Effector CD8-positive, alpha-beta T cell (primary cell): Measurements from ENCODE around the gene PLXDC2.

Source experiments
- DNase-seq: peaks from one replicate; lab custom pipeline; 2025; lab: John Stamatoyannopoulos, UW

Gene PLXDC2

GRCh38 chr10:19911886-19912285 lies 95.7 kb downstream of the PLXDC2 start:
- no peak for DNase-seq

GRCh38 chr10:19913987-19914386 lies 97.8 kb downstream of the PLXDC2 start:
- DNase-seq: no peak

- DNase-seq: no peak
Measured at GRCh38 chr10:19915125-19915524, 98.9 kb downstream of the PLXDC2 start.

GRCh38 chr10:19915816-19916215 lies 99.6 kb downstream of the PLXDC2 start:
- no peak for DNase-seq

GRCh38 chr10:19917751-19918478 lies 101.7 kb downstream of the PLXDC2 start:
- DNase-seq: no peak

GRCh38 chr10:19918794-19919193 lies 102.6 kb downstream of the PLXDC2 start:
- DNase-seq: no peak

GRCh38 chr10:19919671-19920070 lies 103.4 kb downstream of the PLXDC2 start:
- no peak for DNase-seq

- DNase-seq: no peak
Measured at GRCh38 chr10:19920075-19920726, 104.0 kb downstream of the PLXDC2 start.

GRCh38 chr10:19921300-19922140 lies 105.3 kb downstream of the PLXDC2 start:
- DNase-seq: no peak

- no peak for DNase-seq
Measured at GRCh38 chr10:19922236-19922963, 106.2 kb downstream of the PLXDC2 start.

- no peak for DNase-seq
Measured at GRCh38 chr10:19925064-19925463, 108.8 kb downstream of the PLXDC2 start.

GRCh38 chr10:19928936-19929335 lies 112.7 kb downstream of the PLXDC2 start:
- DNase-seq: no peak

GRCh38 chr10:19929506-19930140 lies 113.4 kb downstream of the PLXDC2 start:
- DNase-seq: no peak

GRCh38 chr10:19930936-19931893 lies 115.0 kb downstream of the PLXDC2 start:
- no peak for DNase-seq

- no peak for DNase-seq
Measured at GRCh38 chr10:19931894-19932590, 115.8 kb downstream of the PLXDC2 start.

GRCh38 chr10:19932806-19933371 lies 116.7 kb downstream of the PLXDC2 start:
- no peak for DNase-seq

- DNase-seq: no peak
Measured at GRCh38 chr10:19933772-19934171, 117.5 kb downstream of the PLXDC2 start.

GRCh38 chr10:19935176-19935575 lies 118.9 kb downstream of the PLXDC2 start:
- no peak for DNase-seq

- no peak for DNase-seq
Measured at GRCh38 chr10:19936289-19936688, 120.1 kb downstream of the PLXDC2 start.
